Activated effector memory CD4-positive, alpha-beta T cell treated with anti-CD3 and anti-CD28 coated beads, Interleukin-2, amount 50 U/mL, for 16 hours (primary cell): Measurements from ENCODE around the gene DYNLT3.

Experiments used
- DNase-seq: peaks from one replicate; pipeline ENCODE4 v3.0.0-alpha.2; 2020

The DYNLT3 gene

DNA sequence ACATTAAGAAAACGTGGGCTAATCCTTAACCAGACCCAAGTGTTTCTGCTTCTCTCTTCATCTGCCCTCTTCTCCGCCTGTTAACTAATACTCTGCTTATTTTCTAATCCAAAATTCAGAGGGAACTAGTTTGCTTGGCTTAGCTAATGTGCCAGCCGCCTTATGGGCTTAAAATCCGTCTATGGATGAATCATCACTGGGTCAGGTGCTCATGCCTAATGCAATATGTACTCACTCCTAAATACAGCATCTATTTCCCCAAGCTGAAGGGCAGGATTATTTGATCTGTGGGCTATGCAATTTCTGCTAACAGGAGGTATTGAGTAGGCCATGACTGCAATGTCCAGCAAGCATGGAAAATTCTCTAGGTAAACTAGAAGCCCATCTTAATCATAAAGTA is 12.4 kb downstream of the DYNLT3 start:
- no peak for DNase-seq

GRCh38 chrX:37830371-37830770 is 17.0 kb downstream of the DYNLT3 start:
- DNase-seq, result no peak

- no peak for DNase-seq
Observed at GRCh38 chrX:37829721-37830120, 17.6 kb downstream of the DYNLT3 start.

- DNase-seq, result peak; percentile 74
Observed at GRCh38 chrX:37825215-37825842, 22.0 kb downstream of the DYNLT3 start.

GRCh38 chrX:37824491-37825214 is 22.7 kb downstream of the DYNLT3 start:
- DNase-seq, result no peak

DNA sequence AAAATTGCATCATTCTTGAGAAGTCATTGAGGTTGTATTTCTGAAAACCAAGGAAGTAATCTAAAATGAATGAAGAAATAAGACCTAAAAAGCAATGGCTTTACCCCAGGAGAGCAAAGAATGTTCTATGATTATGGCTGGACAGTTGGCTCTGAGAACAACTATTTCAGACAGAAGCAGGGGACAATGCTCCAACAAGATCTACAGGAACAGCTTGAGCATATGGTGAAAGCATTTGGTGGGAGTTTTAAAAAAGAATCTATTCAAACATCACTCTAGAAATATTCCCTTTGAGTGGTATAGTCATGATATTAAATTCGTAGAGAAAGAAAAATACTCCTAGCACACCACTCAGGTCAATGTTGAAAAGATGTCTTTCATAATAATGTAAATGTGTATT is 26.7 kb downstream of the DYNLT3 start:
- DNase-seq, result no peak

DNA sequence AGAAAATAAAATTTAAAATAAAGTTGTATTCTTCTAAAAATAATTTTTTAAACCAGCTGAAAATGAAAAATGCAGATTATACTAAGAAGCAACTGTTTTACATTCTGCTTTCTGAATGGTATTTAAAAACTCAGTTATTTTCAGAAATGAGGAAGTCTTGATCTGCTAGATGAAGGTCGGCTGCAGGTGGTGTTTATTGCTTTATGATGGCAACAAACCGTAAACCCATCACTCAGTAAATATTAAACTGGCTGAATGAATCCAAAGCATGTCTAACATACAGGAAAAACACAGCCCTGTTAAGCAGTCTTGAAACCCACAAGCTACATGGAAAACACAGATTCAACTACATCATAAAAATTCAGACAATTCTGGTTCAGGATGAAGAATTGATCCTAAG is 29.3 kb downstream of the DYNLT3 start:
- no peak for DNase-seq

GRCh38 chrX:37817579-37817978 is 29.8 kb downstream of the DYNLT3 start:
- no peak for DNase-seq

DNA sequence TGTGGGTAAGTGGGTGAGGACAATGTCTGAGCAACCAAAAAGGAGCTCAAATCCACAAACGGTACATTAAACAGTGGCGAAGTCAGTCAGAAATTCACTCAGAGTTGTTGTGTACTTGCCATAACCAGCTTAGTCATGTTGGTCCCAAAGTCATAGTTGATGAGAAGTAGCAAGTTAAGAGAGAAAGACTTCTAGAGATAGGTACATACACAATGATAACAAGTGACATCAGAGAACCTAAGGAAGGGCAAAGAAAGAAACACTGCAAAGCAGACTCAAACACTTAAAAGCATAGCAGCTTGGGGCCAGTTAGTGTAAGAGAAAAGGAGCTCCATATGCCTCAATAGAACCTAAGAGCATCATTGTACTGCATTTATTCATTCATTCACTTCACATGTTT is 30.2 kb downstream of the DYNLT3 start:
- DNase-seq, result no peak

GRCh38 chrX:37816766-37817165 is 30.6 kb downstream of the DYNLT3 start:
- no peak for DNase-seq

- DNase-seq, result no peak
Observed at GRCh38 chrX:37815366-37815765, 32.0 kb downstream of the DYNLT3 start.

DNA sequence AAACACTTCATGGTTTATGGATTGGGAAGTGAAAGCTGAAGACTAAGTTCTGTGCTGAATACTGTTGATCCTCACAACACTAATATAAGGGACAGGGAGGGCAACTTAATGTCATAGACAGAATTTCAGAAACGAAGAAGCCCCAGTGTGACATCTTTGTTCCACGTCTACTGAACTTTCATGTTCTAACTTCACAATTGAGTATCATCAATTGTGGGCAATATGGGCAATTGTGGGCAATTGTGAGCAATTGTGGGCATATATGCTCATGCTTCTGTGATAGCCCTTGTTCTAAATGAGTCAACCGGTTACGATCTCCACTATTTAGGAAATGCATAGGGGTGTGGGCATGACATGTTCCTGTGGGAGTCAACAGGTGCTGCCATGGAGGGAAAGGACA is 33.8 kb downstream of the DYNLT3 start:
- DNase-seq, result no peak

DNA sequence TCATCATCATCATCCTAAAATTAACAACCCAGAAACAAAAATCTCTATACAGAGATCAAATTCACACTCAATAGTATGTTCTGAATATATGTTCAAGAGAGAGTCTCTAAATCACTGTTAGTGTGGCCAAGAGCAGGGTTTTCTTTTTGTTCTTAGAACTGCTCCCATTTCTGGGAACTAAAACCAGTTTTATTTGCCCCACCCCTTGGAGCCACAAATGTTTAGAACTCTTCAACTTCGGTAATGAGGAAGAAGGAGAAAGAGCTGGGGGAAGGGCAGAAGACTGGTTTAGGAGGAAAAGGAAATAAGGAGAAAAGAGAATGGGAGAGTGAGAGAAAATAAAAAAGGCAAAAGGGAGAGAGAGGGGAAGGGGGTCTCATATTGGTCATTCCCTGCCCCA is 35.3 kb downstream of the DYNLT3 start:
- no peak for DNase-seq

GRCh38 chrX:37809970-37810369 is 37.4 kb downstream of the DYNLT3 start:
- DNase-seq, result no peak

DNA sequence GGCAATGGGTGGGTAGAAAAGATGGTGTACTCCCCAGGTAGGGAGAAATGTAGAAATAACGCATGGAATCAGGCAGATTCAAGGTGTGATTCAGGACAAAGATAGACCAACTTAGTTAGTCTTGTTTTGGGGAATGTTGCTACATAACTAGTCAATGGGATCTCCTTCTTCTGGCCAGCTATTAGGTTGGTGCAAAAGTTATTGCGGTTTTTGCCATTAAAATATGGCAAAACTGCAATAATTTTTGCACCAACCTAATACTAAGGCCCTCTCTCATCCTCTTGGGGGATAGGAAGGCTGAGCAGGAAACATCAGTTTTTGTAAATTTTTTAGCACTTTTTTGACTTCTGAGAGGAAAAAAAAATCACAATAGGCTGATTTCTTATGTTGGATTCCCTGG is 44.3 kb downstream of the DYNLT3 start:
- no peak for DNase-seq

GRCh38 chrX:37802028-37802427 is 45.3 kb downstream of the DYNLT3 start:
- DNase-seq, result no peak

GRCh38 chrX:37800717-37801116 is 46.7 kb downstream of the DYNLT3 start:
- no peak for DNase-seq

DNA sequence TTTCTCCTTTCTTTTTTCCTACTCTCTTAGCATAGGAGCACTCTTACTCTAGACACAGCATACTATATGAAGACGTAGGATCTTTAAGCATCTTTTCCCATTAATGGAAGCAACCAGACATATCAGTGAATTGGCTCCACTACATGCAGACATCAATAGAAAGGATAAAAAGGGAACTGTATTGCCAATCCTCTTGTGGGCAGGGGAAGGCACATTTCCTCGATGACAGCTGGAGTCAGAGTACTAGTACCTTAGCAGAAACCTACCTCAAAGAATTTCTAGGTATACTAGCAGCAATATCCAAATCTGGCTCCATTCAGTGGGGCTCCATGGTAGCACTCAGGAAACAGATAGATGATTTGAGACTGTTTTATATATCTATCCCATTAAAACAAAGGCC is 47.4 kb downstream of the DYNLT3 start:
- no peak for DNase-seq

DNA sequence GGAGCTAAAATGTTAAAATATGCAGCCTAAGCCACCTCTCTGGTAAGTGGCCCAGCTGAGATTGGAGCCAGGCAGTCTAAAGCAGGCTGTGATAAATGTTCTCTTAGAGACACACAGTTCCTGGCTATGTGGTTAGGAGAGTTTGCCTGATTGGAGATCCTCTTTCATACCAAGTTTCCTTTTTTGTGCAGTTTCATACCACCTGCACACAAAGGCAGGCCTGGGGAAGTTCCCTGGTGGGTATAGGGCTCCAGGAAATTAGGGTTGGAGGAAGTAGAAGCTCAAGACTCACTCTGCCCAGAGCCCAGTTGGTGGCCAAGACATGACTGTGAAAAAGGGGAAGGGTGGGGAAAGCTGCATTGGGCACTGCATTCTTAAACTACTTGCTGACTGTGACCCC is 50.6 kb downstream of the DYNLT3 start:
- DNase-seq, result no peak

GRCh38 chrX:37796310-37796709 is 51.1 kb downstream of the DYNLT3 start:
- DNase-seq, result no peak
